HG03432 (cell line): ENCODE measurements around the gene HTR5A.

Experiments
- ATAC-seq: cut with Tn5 transposase; IDR thresholded peaks from one replicate; pipeline ENCODE4 v1.9.1; 2021; ENCODE audit warnings: mild to moderate bottlenecking, moderate library complexity; ENCODE audit not compliant: unreplicated experiment

The HTR5A gene

DNA sequence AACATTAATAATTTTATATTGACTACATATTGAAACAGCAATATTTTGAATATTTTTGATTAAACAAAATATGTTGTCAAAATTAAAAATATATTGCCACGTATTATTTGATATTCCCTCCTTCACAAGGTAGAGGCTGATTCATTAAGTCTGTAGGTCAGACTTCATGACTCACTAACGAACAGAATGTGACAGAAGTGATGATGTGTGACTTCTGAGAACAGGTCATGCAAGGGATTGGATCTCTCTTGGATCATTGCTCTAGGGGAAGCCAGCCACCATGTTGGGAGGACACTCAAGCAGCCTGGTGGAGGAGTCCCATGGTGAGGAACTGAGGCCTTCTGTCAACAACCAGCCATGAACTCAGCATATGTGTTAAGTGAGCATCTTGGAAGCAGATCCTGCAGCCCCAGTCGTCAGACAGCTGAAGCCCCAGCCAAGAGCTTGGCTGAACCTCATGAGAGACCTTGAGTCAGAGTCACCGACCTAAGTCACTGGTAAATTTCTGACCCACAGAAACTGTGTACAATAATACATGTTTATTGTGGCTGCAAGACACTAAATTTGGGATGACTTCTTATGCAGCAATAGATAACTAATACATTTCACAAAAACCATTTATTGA is 66.6 kb downstream of the HTR5A start:
- no peak for ATAC-seq
